ENCODE results near the gene DDOST. TPM values are rescaled to one million over a fixed set of nuclear protein-coding genes. Genes with fewer than 3 reads are reported as not detected.

DDOST gene
- polyA plus RNA-seq, 3 donors = 125 to 245 (median 241) TPM

DNA sequence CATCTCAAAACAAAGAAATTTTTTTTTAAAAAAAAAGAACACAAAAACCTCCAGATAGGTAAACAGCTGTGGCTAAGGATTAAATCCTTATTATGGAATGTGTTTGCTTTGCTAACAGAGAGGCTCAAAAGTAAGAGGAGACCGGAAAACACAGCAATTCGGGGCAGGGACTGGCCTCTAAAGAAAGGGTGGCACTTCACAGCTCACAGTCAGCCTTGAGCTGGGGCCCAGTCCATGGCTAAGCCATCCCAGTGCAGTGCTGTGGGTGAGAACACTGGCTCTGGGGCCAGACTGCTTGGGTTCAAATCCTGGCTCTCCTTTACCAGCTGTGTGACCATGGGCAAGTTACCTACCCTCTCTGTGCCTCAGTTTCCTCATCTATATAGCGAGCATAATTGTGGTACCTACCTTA is 28.5 kb upstream of the DDOST start:
- no peak overlapping the region for H3K4me3 ChIP-seq (replicated peaks in 1 of 3; ENCODE audit: low read depth in 2 of 3, low read length in 3 of 3)
- Mint-ChIP-seq H3K27me3 (ENCODE audit: low read depth in 3 of 3) (peaks cover 0 to 3% (median 1%) of the 10 kb centered on the region in 3 donors), H3K36me3 (no peaks in the 10 kb centered on the region), H3K4me3 (no peak overlapping the region), H3K27ac (no peak overlapping the region), H3K4me1 (peaks cover 19% of the 10 kb centered on the region), H3K9me3 (no peaks in the 10 kb centered on the region)
- no peaks in the 10 kb centered on the region for H3K9me3 ChIP-seq (replicated peaks in 1 of 2; ENCODE audit: control insufficient read depth in 1 of 2, insufficient read depth in 1 of 2, low read length in 2 of 2)
- no peak overlapping the region for H3K4me2 ChIP-seq (replicated peaks; ENCODE audit: extremely low read depth, low read length, poor library complexity, severe bottlenecking)
- TF ChIP-seq, protein P1, sequence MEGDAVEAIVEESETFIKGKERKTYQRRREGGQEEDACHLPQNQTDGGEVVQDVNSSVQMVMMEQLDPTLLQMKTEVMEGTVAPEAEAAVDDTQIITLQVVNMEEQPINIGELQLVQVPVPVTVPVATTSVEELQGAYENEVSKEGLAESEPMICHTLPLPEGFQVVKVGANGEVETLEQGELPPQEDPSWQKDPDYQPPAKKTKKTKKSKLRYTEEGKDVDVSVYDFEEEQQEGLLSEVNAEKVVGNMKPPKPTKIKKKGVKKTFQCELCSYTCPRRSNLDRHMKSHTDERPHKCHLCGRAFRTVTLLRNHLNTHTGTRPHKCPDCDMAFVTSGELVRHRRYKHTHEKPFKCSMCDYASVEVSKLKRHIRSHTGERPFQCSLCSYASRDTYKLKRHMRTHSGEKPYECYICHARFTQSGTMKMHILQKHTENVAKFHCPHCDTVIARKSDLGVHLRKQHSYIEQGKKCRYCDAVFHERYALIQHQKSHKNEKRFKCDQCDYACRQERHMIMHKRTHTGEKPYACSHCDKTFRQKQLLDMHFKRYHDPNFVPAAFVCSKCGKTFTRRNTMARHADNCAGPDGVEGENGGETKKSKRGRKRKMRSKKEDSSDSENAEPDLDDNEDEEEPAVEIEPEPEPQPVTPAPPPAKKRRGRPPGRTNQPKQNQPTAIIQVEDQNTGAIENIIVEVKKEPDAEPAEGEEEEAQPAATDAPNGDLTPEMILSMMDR (IDR thresholded peaks at IDR 0.05) = no peak
- 100% methylated on average over 2 of the region's 3 CpGs for WGBS (ENCODE audit: insufficient coverage)
- H3K27ac ChIP-seq (ENCODE audit: low read depth in 1 of 2, low read length in 2 of 2) = no peak overlapping the region
- no peak overlapping the region for H2AFZ ChIP-seq (ENCODE audit: insufficient read depth, low read depth, low read length, poor library complexity, severe bottlenecking)
- no peaks in the 10 kb centered on the region for H3K27me3 ChIP-seq (ENCODE audit: control insufficient read depth in 2 of 2, insufficient read depth in 2 of 2, low read length in 2 of 2)
- no peaks in the 10 kb centered on the region for H3K79me2 ChIP-seq (ENCODE audit: insufficient read depth, low read length)
- peaks cover 8 to 12% of the 10 kb centered on the region in 2 donors for H3K4me1 ChIP-seq (ENCODE audit: control insufficient read depth in 1 of 2, insufficient read depth in 2 of 2, low read length in 2 of 2)
- no peak overlapping the region for H3K9ac ChIP-seq (ENCODE audit: insufficient read depth, low read length, poor library complexity, severe bottlenecking)
- DNase-seq = no peak
- intact Hi-C loops (cut with micrococcal nuclease) = loop anchor here in 1 of 2 donors (10.0 kb wide), 1 partner anchor 505 kb away; no protein-coding TSS in a partner anchor
- H3K36me3 ChIP-seq (replicated peaks in 1 of 2; ENCODE audit: control insufficient read depth in 1 of 2, insufficient read depth in 2 of 2, low read length in 2 of 2) = no peaks in the 10 kb centered on the region
- no peaks in the 10 kb centered on the region for H4K20me1 ChIP-seq (ENCODE audit: insufficient read depth, low read length)

DNA sequence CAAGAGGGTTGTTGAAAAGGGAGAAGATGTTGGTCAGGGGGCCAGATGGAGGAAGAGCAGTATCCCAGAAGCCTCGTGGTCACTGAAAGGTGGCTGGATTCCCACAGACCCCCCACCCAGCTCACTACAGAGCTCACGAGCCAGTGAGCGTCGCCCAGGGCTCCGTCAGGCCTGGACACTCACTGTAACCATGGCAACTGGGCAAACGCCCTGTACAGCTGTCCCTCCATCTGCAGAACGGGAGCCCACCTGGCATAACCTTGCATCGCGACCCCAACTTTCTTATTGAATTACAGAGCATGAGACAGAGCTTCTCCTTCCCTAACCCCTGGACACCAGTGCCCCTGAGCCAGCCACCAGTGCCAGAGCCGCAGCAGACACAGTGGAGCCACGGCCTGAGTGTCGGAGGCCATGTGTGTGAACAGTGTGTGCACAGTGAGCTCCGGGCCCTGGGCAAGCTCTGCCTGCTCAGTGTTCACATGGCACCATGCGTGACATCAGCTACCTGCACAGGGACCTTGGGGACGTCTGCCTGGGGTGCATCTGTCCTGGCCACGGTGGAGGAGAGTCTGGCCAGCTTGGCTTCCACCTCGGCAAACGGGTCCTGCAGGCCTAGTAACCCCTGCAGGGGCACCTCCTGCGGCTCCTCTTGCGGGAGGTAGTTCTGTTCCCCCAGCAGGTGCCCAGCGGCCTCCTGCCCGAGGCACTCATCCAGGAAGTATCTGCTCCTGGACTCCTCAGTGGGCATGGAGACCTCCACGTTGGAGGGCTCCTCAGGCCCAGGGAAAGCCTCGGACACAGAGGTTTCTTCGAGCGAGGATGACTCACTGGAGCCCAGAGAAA is 25.9 kb upstream of the DDOST start:
- Histone ChIP-seq H3K27me3 (ENCODE audit: control insufficient read depth in 2 of 2, insufficient read depth in 2 of 2, low read length in 2 of 2) (no peaks in the 10 kb centered on the region), H3K79me2 (ENCODE audit: insufficient read depth, low read length) (no peaks in the 10 kb centered on the region), H3K9me3 (replicated peaks in 1 of 2; ENCODE audit: control insufficient read depth in 1 of 2, insufficient read depth in 1 of 2, low read length in 2 of 2) (no peaks in the 10 kb centered on the region), H3K9ac (ENCODE audit: insufficient read depth, low read length, poor library complexity, severe bottlenecking) (no peak overlapping the region), H3K36me3 (replicated peaks in 1 of 2; ENCODE audit: control insufficient read depth in 1 of 2, insufficient read depth in 2 of 2, low read length in 2 of 2) (no peaks in the 10 kb centered on the region), H4K20me1 (ENCODE audit: insufficient read depth, low read length) (no peaks in the 10 kb centered on the region), H2AFZ (ENCODE audit: insufficient read depth, low read depth, low read length, poor library complexity, severe bottlenecking) (no peak overlapping the region), H3K4me3 (replicated peaks in 1 of 3; ENCODE audit: low read depth in 2 of 3, low read length in 3 of 3) (no peak overlapping the region), H3K27ac (ENCODE audit: low read depth in 1 of 2, low read length in 2 of 2) (no peak overlapping the region), H3K4me2 (replicated peaks; ENCODE audit: extremely low read depth, low read length, poor library complexity, severe bottlenecking) (no peak overlapping the region), H3K4me1 (ENCODE audit: control insufficient read depth in 1 of 2, insufficient read depth in 2 of 2, low read length in 2 of 2) (peaks cover 28 to 37% of the 10 kb centered on the region in 2 donors)
- 94% methylated on average over 24 of the region's 26 CpGs for WGBS (ENCODE audit: insufficient coverage)
- Mint-ChIP-seq H3K4me1 (peaks cover 36% of the 10 kb centered on the region), H3K9me3 (no peaks in the 10 kb centered on the region), H3K27ac (no peak overlapping the region), H3K27me3 (ENCODE audit: low read depth in 3 of 3) (peaks cover 0 to 1% (median 1%) of the 10 kb centered on the region in 3 donors), H3K4me3 (no peak overlapping the region), H3K36me3 (peaks cover 0 to 3% of the 10 kb centered on the region in 2 donors)
- no peak for DNase-seq
- TF ChIP-seq, protein P1 (IDR thresholded peaks at IDR 0.05) = no peak
- intact Hi-C loops (cut with micrococcal nuclease) = no loop called here

Measured in CD14-positive monocyte (primary cell).